ENCODE results near the gene INPP5A. TPM values are rescaled to one million over a fixed set of nuclear protein-coding genes. Genes with fewer than 3 reads are reported as not detected.
"Not testable (repeated sequence)": the region's sequence is repeated elsewhere in the genome, so short reads cannot be mapped to it uniquely, and the experiment has no call there.

INPP5A gene
- total RNA-seq, 1 experiment from 2014 or later = 44.5 TPM

GRCh38 chr10:132489704-132490534, 47.7 kb upstream of the INPP5A start:
- Histone ChIP-seq H3K27me3 (replicated peaks; ENCODE audit: control insufficient read depth, insufficient read depth, low read length) (no peaks in the 10 kb centered on the region), H3K4me3 (ENCODE audit: low read depth, low read length) (no peak overlapping the region), H3K4me1 (no peaks in the 10 kb centered on the region), H3K9me3 (no peaks in the 10 kb centered on the region), H3K36me3 (ENCODE audit: control insufficient read depth, insufficient read depth, low read length) (no peaks in the 10 kb centered on the region)
- ChIA-PET POLR2A (no interaction called here), CTCF (no interaction called here)
- intact Hi-C loops (cut with micrococcal nuclease; ENCODE audit: unreplicated experiment) = no loop called here
- BruUV-seq (replicated peaks) = no TSS peak
- H3K4me1 Mint-ChIP-seq (ENCODE audit: low read depth, unreplicated experiment) = no peaks in the 10 kb centered on the region
- H3K4me3 Mint-ChIP-seq (ENCODE audit: unreplicated experiment) = no peak overlapping the region
- no peaks in the 10 kb centered on the region for H3K9me3 Mint-ChIP-seq (ENCODE audit: unreplicated experiment)
- DNase-seq = no peak
- no peak for TF ChIP-seq CTCF (IDR thresholded peaks at IDR 0.05; ENCODE audit: insufficient read depth in 1 of 2, low read depth in 1 of 2, low read length in 1 of 2, severe bottlenecking in 1 of 2, unreplicated experiment in 1 of 2)
- no peaks in the 10 kb centered on the region for H3K27me3 Mint-ChIP-seq (ENCODE audit: insufficient read depth, unreplicated experiment)
- H3K36me3 Mint-ChIP-seq (ENCODE audit: insufficient read depth, unreplicated experiment) = no peaks in the 10 kb centered on the region
- H3K27ac Mint-ChIP-seq (ENCODE audit: unreplicated experiment) = no peak overlapping the region

- H3K9me3 ChIP-seq; H3K4me3 Mint-ChIP-seq (ENCODE audit: unreplicated experiment); POLR2A ChIA-PET; H3K4me3 ChIP-seq (ENCODE audit: low read depth, low read length); H3K36me3 Mint-ChIP-seq (ENCODE audit: insufficient read depth, unreplicated experiment); H3K27me3 Mint-ChIP-seq (ENCODE audit: insufficient read depth, unreplicated experiment); H3K4me1 ChIP-seq; H3K4me1 Mint-ChIP-seq (ENCODE audit: low read depth, unreplicated experiment); H3K9me3 Mint-ChIP-seq (ENCODE audit: unreplicated experiment); intact Hi-C loops (cut with micrococcal nuclease; ENCODE audit: unreplicated experiment); DNase-seq; H3K27ac Mint-ChIP-seq (ENCODE audit: unreplicated experiment); BruUV-seq (replicated peaks); H3K36me3 ChIP-seq (ENCODE audit: control insufficient read depth, insufficient read depth, low read length); CTCF ChIA-PET; H3K27me3 ChIP-seq (replicated peaks; ENCODE audit: control insufficient read depth, insufficient read depth, low read length): not testable (repeated sequence)
These were observed 46.1 kb upstream of the INPP5A start for GRCh38 chr10:132491534-132491933.

GRCh38 chr10:132492323-132493025, 45.1 kb upstream of the INPP5A start:
- no peak for TF ChIP-seq CTCF (IDR thresholded peaks at IDR 0.05; ENCODE audit: insufficient read depth in 1 of 2, low read depth in 1 of 2, low read length in 1 of 2, severe bottlenecking in 1 of 2, unreplicated experiment in 1 of 2)
- Mint-ChIP-seq H3K4me3 (ENCODE audit: unreplicated experiment) (no peak overlapping the region), H3K9me3 (ENCODE audit: unreplicated experiment) (no peaks in the 10 kb centered on the region), H3K4me1 (ENCODE audit: low read depth, unreplicated experiment) (no peaks in the 10 kb centered on the region), H3K27me3 (ENCODE audit: insufficient read depth, unreplicated experiment) (peaks cover 2% of the 10 kb centered on the region), H3K36me3 (ENCODE audit: insufficient read depth, unreplicated experiment) (no peaks in the 10 kb centered on the region), H3K27ac (ENCODE audit: unreplicated experiment) (no peak overlapping the region)
- intact Hi-C loops (cut with micrococcal nuclease; ENCODE audit: unreplicated experiment) = no loop called here
- ChIA-PET POLR2A (no interaction called here), CTCF (no interaction called here)
- no TSS peak for BruUV-seq (replicated peaks)
- Histone ChIP-seq H3K27me3 (replicated peaks; ENCODE audit: control insufficient read depth, insufficient read depth, low read length) (no peaks in the 10 kb centered on the region), H3K36me3 (ENCODE audit: control insufficient read depth, insufficient read depth, low read length) (no peaks in the 10 kb centered on the region), H3K4me3 (ENCODE audit: low read depth, low read length) (no peak overlapping the region), H3K4me1 (no peaks in the 10 kb centered on the region), H3K9me3 (no peaks in the 10 kb centered on the region)
- no peak for DNase-seq
